Astrocyte (in vitro differentiated cells and primary cell): ENCODE data around the gene TENT5A. TPM values are rescaled to one million over a fixed set of nuclear protein-coding genes. Genes with fewer than 3 reads are reported as not detected.
A peak's percentile ranks its signal among the peaks of the same experiment; 100 is the strongest.

Source experiments
- DNase-seq: peaks from one replicate; pipeline ENCODE4 v3.0.0-alpha.2; 2010; ENCODE audit warnings: low read depth
- FAIRE-seq: peaks from 2 replicates; lab custom pipeline; 2011; peaks lifted over from hg19 to GRCh38; lab: Jason Lieb, UNC
- H2AFZ ChIP-seq: 2 replicates; pipeline ENCODE4 v1.6.0; 2012; ENCODE audit warnings: low read depth, low read length, inconsistent platforms
- H3K27ac ChIP-seq: 2 replicates; pipeline ENCODE4 v1.5.1; 2011; ENCODE audit warnings: low read depth, low read length, inconsistent platforms
- H3K27me3 ChIP-seq: 2 replicates; pipeline ENCODE4 v1.6.0; 2011; ENCODE audit warnings: low read length, inconsistent platforms; ENCODE audit not compliant: insufficient read depth
- H3K36me3 ChIP-seq: 2 replicates; pipeline ENCODE4 v1.5.1; 2011; ENCODE audit warnings: low read length, inconsistent platforms; ENCODE audit not compliant: insufficient read depth
- H3K4me1 ChIP-seq: 2 replicates; pipeline ENCODE4 v1.5.1; 2011; ENCODE audit warnings: low read length, inconsistent platforms; ENCODE audit not compliant: insufficient read depth
- H3K4me2 ChIP-seq: 2 replicates; pipeline ENCODE4 v1.6.0; 2012; ENCODE audit warnings: low read length, inconsistent platforms
- H3K4me3 ChIP-seq: 2 replicates; pipeline ENCODE4 v1.5.1; 2011; ENCODE audit warnings: low read depth, mild to moderate bottlenecking, low read length, inconsistent platforms; ENCODE audit not compliant: insufficient read depth
- H3K79me2 ChIP-seq: 2 replicates; pipeline ENCODE4 v1.6.0; 2012; ENCODE audit warnings: mild to moderate bottlenecking, low read length, inconsistent platforms; ENCODE audit not compliant: insufficient read depth
- H3K9ac ChIP-seq: 2 replicates; pipeline ENCODE4 v1.6.0; 2012; ENCODE audit warnings: mild to moderate bottlenecking, low read length, inconsistent platforms
- H3K9me3 ChIP-seq: 2 replicates; pipeline ENCODE4 v1.5.1; 2012; ENCODE audit warnings: low read depth, mild to moderate bottlenecking, low read length, inconsistent platforms; ENCODE audit not compliant: insufficient read depth
- H4K20me1 ChIP-seq: 2 replicates; pipeline ENCODE4 v1.6.0; 2012; ENCODE audit warnings: low read length, inconsistent platforms; ENCODE audit not compliant: insufficient read depth
- H3K27ac Mint-ChIP-seq: one replicate; pipeline ENCODE4 v1.8.0; 2021; ENCODE audit warnings: mild to moderate bottlenecking, mixed read lengths; ENCODE audit not compliant: unreplicated experiment
- H3K27me3 Mint-ChIP-seq: one replicate; pipeline ENCODE4 v1.8.0; 2021; ENCODE audit warnings: low read depth, mixed read lengths; ENCODE audit not compliant: unreplicated experiment
- H3K36me3 Mint-ChIP-seq: one replicate; pipeline ENCODE4 v1.8.0; 2021; ENCODE audit warnings: low read depth, mixed read lengths; ENCODE audit not compliant: unreplicated experiment
- H3K4me1 Mint-ChIP-seq: one replicate; pipeline ENCODE4 v1.8.0; 2021; ENCODE audit warnings: low read depth, mixed read lengths; ENCODE audit not compliant: unreplicated experiment
- H3K4me3 Mint-ChIP-seq: one replicate; pipeline ENCODE4 v1.8.0; 2021; ENCODE audit warnings: mild to moderate bottlenecking, moderate library complexity, mixed read lengths; ENCODE audit not compliant: unreplicated experiment
- H3K9me3 Mint-ChIP-seq: one replicate; pipeline ENCODE4 v1.8.0; 2021; ENCODE audit warnings: mild to moderate bottlenecking, mixed read lengths; ENCODE audit not compliant: unreplicated experiment
- EZH2 ChIP-seq: IDR thresholded peaks from 2 replicates; pipeline ENCODE4 v1.6.1; 2012; ENCODE audit warnings: mild to moderate bottlenecking, low read length, inconsistent platforms; ENCODE audit not compliant: insufficient read depth
- total RNA-seq: library from RNA; stranded (reverse); gene quantifications from 2 replicates; pipeline ENCODE4 v1.2.1, GENCODE V29; 2021
- TF ChIP-seq, protein P1 (sequence below): IDR thresholded peaks from 2 replicates; pipeline ENCODE4 v1.5.1; 2011; ENCODE audit warnings: low read depth, mild to moderate bottlenecking, inconsistent platforms, low read length, moderate library complexity; ENCODE audit not compliant: insufficient read depth

Gene TENT5A
- total RNA-seq, 1 donor from 2014 or later, result 17.8 TPM

DNA sequence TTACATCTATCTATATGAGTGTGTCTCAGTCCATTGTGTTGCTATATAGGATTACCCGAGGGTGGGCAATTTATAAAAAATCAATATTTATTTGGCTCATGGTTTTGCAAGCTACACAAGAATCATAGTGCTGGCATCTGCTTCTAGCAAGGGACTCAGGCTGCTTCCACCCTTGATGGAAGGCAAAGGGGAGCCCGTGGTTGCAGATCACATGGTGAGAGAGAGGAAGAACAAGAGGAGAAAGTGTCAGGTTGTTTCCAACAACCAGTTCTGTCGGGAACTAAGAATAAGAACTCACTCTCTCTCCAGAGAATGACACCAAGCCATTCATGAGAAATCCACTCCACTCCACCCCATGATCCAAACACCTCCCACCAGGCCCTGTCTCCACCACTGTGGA lies 48.2 kb upstream of the TENT5A start:
- Histone ChIP-seq H3K9me3 (no peaks in the 10 kb centered on the region), H3K27ac (no peak overlapping the region), H3K27me3 (no peaks in the 10 kb centered on the region), H3K79me2 (no peaks in the 10 kb centered on the region), H3K4me1 (no peaks in the 10 kb centered on the region), H3K36me3 (no peaks in the 10 kb centered on the region), H3K4me3 (no peak overlapping the region), H3K4me2 (no peak overlapping the region), H3K9ac (no peak overlapping the region), H4K20me1 (no peaks in the 10 kb centered on the region), H2AFZ (no peak overlapping the region)
- Mint-ChIP-seq H3K36me3 (no peaks in the 10 kb centered on the region), H3K27ac (peak overlapping the region; percentile 42), H3K4me1 (no peaks in the 10 kb centered on the region), H3K9me3 (no peaks in the 10 kb centered on the region), H3K27me3 (no peaks in the 10 kb centered on the region), H3K4me3 (no peak overlapping the region)
- TF ChIP-seq, protein P1, sequence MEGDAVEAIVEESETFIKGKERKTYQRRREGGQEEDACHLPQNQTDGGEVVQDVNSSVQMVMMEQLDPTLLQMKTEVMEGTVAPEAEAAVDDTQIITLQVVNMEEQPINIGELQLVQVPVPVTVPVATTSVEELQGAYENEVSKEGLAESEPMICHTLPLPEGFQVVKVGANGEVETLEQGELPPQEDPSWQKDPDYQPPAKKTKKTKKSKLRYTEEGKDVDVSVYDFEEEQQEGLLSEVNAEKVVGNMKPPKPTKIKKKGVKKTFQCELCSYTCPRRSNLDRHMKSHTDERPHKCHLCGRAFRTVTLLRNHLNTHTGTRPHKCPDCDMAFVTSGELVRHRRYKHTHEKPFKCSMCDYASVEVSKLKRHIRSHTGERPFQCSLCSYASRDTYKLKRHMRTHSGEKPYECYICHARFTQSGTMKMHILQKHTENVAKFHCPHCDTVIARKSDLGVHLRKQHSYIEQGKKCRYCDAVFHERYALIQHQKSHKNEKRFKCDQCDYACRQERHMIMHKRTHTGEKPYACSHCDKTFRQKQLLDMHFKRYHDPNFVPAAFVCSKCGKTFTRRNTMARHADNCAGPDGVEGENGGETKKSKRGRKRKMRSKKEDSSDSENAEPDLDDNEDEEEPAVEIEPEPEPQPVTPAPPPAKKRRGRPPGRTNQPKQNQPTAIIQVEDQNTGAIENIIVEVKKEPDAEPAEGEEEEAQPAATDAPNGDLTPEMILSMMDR, result no peak
- TF ChIP-seq EZH2, result no peak
- FAIRE-seq (no peak), DNase-seq (no peak)

DNA sequence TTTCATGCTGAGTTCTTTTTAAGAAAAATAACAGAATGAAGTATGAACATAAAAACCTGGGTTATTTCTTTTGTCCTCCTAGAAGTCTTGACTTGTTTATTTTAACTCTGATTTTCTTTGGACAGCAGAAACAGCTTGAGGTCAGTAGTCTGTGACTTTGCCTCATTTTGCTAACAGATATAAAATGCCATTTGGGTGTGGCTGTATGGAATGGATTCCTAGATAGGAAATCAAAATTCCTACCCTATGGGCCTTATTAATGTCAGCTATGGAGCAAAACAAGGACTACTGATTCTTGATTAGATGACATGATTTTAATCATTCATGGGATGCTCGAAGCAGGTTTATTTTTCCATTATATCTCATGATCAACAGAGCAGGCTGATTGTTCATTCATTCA lies 46.8 kb upstream of the TENT5A start:
- Mint-ChIP-seq H3K27ac (no peak overlapping the region), H3K36me3 (no peaks in the 10 kb centered on the region), H3K4me1 (peaks cover under 1% of the 10 kb centered on the region), H3K27me3 (no peaks in the 10 kb centered on the region), H3K4me3 (no peak overlapping the region), H3K9me3 (no peaks in the 10 kb centered on the region)
- no peak overlapping the region for H3K4me2 ChIP-seq
- no peaks in the 10 kb centered on the region for H3K36me3 ChIP-seq
- TF ChIP-seq, protein P1, result no peak
- no peak for TF ChIP-seq EZH2
- H2AFZ ChIP-seq, result no peak overlapping the region
- no peaks in the 10 kb centered on the region for H3K4me1 ChIP-seq
- no peaks in the 10 kb centered on the region for H4K20me1 ChIP-seq
- H3K79me2 ChIP-seq, result no peaks in the 10 kb centered on the region
- no peak overlapping the region for H3K9ac ChIP-seq
- no peak overlapping the region for H3K4me3 ChIP-seq
- DNase-seq, result no peak
- no peak overlapping the region for H3K27ac ChIP-seq
- no peaks in the 10 kb centered on the region for H3K27me3 ChIP-seq
- FAIRE-seq, result no peak
- no peaks in the 10 kb centered on the region for H3K9me3 ChIP-seq

DNA sequence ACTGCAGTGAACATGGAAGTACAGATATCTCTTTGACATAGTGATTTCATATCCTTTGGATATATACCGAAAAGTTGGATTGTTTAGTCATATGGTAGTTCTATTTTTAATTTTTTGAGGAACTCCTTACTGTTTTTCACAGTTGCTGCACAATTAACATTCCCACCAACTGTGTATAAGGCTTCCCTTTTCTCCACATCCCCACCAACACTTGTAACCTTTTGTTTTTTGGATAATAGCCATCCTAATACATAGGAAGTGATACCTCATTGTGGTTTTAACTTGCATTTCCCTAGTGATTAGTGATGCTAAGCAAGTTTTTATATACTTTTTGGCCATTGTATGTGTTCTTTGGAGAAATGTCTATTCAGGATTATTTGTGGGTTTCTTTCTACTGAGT lies 45.1 kb upstream of the TENT5A start:
- Histone ChIP-seq H3K36me3 (no peaks in the 10 kb centered on the region), H3K9ac (no peak overlapping the region), H3K4me2 (no peak overlapping the region), H3K27me3 (no peaks in the 10 kb centered on the region), H3K79me2 (no peaks in the 10 kb centered on the region), H3K4me3 (no peak overlapping the region), H2AFZ (no peak overlapping the region), H4K20me1 (no peaks in the 10 kb centered on the region), H3K4me1 (no peaks in the 10 kb centered on the region), H3K27ac (no peak overlapping the region), H3K9me3 (no peaks in the 10 kb centered on the region)
- no peak overlapping the region for H3K27ac Mint-ChIP-seq
- no peak for TF ChIP-seq EZH2
- TF ChIP-seq, protein P1, result no peak
- no peaks in the 10 kb centered on the region for H3K36me3 Mint-ChIP-seq
- H3K4me3 Mint-ChIP-seq, result no peak overlapping the region
- DNase-seq (no peak), FAIRE-seq (peak; percentile 45)
- H3K27me3 Mint-ChIP-seq, result no peaks in the 10 kb centered on the region
- no peaks in the 10 kb centered on the region for H3K9me3 Mint-ChIP-seq
- H3K4me1 Mint-ChIP-seq, result peaks cover 15% of the 10 kb centered on the region
